K562 (cell line): Measurements from ENCODE around the gene NMT1. TPM values are rescaled to one million over a fixed set of nuclear protein-coding genes. Genes with fewer than 3 reads are reported as not detected.
A peak's percentile ranks its signal among the peaks of the same experiment; 100 is the strongest.

Experiments used
- BACH1 ChIP-seq: fragments of 200-800 bp; sonication (Bioruptor generic); IDR thresholded peaks from 2 replicates; pipeline ENCODE4 v1.6.1; 2016; ENCODE audit warnings: missing genetic modification characterization, missing compliant biosample characterization
- BRD4 ChIP-seq: fragments of 200-600 bp; sonication (generic); IDR thresholded peaks from 2 replicates; pipeline ENCODE4 v1.6.1; 2017; ENCODE audit warnings: inconsistent platforms
- CREB1 ChIP-seq, 2 experiments: sonication (generic) in 1 of 2; formaldehyde crosslinking in 1 of 2; IDR thresholded peaks; 2 replicates each; pipeline versions ENCODE4 v1.6.1 to v1.8.0; 2012 to 2022; ENCODE audit warnings: inconsistent platforms in 1 of 2, mild to moderate bottlenecking in 1 of 2, missing genetic modification reagents in 1 of 2, moderate library complexity in 1 of 2
- GMEB1 ChIP-seq: fragments of 250-450 bp; sonication (Bioruptor Pico); IDR thresholded peaks from 2 replicates; pipeline ENCODE4 v1.4.0; 2020; ENCODE audit warnings: mild to moderate bottlenecking
- HEY1 ChIP-seq: fragments of 250-450 bp; sonication (Bioruptor Pico); IDR thresholded peaks from 2 replicates; pipeline ENCODE4 v1.5.0; 2020; ENCODE audit warnings: mild to moderate bottlenecking, moderate library complexity, borderline replicate concordance
- HNRNPLL ChIP-seq: fragments of 200-400 bp; formaldehyde crosslinking; IDR thresholded peaks from 2 replicates; pipeline ENCODE4 v1.6.1; 2017; ENCODE audit warnings: low read length, low read depth, mild to moderate bottlenecking; ENCODE audit not compliant: poor library complexity, severe bottlenecking
- MTA1 ChIP-seq: fragments of 450-650 bp; IDR thresholded peaks from 2 replicates; pipeline ENCODE4 v1.6.1; 2017; ENCODE audit warnings: borderline replicate concordance
- ZBTB7A ChIP-seq: IDR thresholded peaks from 2 replicates; pipeline ENCODE4 v1.6.1; 2011; ENCODE audit warnings: low read depth, mild to moderate bottlenecking, low read length, moderate library complexity, borderline replicate concordance; ENCODE audit not compliant: control insufficient read depth
- ZNF217 ChIP-seq: sonication (generic); formaldehyde crosslinking; IDR thresholded peaks from 2 replicates; pipeline ENCODE4 v1.8.0; 2022; ENCODE audit warnings: mild to moderate bottlenecking, missing genetic modification reagents
- polyA plus RNA-seq, 8 experiments: library from polyadenylated mRNA; depleted of rRNA in 4 of 8; stranded (reverse) in 5 of 8; unstranded in 3 of 8; fragments of >200 nt; fragmentation: Nextera tagmentation in 2 of 8; fragmentation: Illumina TruSeq in 1 of 8; extraction: Ambion mirVana in 2 of 8; extraction: Trizol in 1 of 8; gene quantifications; 2 replicates each; pipeline versions ENCODE4 v1.2.1 to v1.2.3, GENCODE V29; 2011 to 2014; ENCODE audit warnings: inconsistent platforms in 1 of 8, missing spikeins in 1 of 8
- total RNA-seq, 7 experiments: library from RNA; depleted of rRNA in 6 of 7; stranded (reverse); fragments of >200 nt in 6 of 7; fragmentation: Illumina TruSeq in 2 of 7; extraction: Trizol in 2 of 7; gene quantifications; 2 replicates each; pipeline versions ENCODE4 v1.2.1 to v1.2.3, GENCODE V29; 2011 to 2021; ENCODE audit warnings: low replicate concordance in 1 of 7
- TF ChIP-seq, protein P1 (sequence below): fragments of 450-650 bp; formaldehyde crosslinking; IDR thresholded peaks from 2 replicates; pipeline ENCODE4 v1.4.0; 2022; ENCODE audit warnings: mild to moderate bottlenecking, moderate library complexity
- TF ChIP-seq, protein P2 (sequence below): sonication (generic); formaldehyde crosslinking; IDR thresholded peaks from 2 replicates; pipeline ENCODE4 v1.9.0; 2022; ENCODE audit warnings: mild to moderate bottlenecking, missing genetic modification reagents
- TF ChIP-seq, protein P3 (sequence below): conservative IDR thresholded peaks from 2 replicates; pipeline ENCODE4 v1.6.1; 2011; ENCODE audit warnings: low read depth, mild to moderate bottlenecking, low read length; ENCODE audit not compliant: control insufficient read depth

Gene NMT1
- total and polyA plus RNA-seq, 9 of the 15 experiments (the other 6 are each of a cell fraction or from before 2014, with no cell fraction given): 86.7 to 569 (median 213) TPM

DNA sequence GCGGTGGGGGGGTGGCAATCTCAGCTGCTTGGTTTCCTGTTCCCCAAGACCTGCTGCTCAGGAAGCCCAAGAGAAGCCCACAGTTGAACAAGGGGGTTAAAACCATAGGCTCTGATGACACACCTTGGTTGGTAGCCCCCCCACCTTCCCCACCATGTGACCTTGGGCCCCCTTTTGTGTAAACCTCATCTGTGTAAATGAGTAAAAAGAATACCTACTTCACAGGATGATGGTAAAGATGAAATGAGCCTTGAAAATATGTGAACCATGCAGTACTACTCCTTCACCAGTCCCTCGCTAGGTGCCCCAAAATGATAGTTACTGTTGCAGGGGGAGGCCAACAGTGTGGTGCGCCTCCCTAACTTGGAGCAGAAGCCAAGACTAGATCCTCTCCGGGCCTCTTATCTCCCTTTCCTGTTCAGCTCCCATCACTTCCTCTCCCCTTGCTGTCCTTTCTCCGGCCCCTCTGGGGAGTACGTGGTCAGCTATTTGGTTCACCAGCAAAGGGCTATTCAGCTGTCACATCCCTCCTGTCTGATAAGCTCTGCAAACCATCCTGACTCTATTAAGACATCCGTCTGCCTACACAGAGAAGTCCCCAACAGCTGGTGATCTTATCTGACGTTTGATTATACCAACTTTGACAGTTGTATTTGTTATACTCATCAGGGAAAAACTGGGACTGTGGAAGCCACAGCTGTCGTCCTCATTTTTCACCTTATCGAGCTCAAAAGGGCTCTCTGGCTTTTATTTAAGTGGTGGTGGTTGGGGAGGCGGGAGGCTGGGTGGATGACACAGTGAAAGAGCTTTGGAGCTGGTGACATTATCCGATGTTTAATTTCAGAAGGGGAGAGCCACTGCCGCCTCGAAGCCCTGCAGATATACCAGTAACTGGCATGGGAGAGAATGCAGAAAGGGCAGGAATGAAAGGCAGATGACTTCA, 29.6 kb upstream of the NMT1 start (continued):
- TF ChIP-seq, protein P1, sequence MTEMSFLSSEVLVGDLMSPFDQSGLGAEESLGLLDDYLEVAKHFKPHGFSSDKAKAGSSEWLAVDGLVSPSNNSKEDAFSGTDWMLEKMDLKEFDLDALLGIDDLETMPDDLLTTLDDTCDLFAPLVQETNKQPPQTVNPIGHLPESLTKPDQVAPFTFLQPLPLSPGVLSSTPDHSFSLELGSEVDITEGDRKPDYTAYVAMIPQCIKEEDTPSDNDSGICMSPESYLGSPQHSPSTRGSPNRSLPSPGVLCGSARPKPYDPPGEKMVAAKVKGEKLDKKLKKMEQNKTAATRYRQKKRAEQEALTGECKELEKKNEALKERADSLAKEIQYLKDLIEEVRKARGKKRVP (CRISPR knock-in tag): no peak
- peak; percentile 31; the same call in 1 of the 2 replicates for TF ChIP-seq MTA1
- TF ChIP-seq, protein P2, sequence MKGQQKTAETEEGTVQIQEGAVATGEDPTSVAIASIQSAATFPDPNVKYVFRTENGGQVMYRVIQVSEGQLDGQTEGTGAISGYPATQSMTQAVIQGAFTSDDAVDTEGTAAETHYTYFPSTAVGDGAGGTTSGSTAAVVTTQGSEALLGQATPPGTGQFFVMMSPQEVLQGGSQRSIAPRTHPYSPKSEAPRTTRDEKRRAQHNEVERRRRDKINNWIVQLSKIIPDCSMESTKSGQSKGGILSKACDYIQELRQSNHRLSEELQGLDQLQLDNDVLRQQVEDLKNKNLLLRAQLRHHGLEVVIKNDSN (CRISPR knock-in tag): no peak
- peak; percentile 32; the same call in 1 of the 2 replicates for TF ChIP-seq BACH1 (tag)
- no peak for TF ChIP-seq ZNF217
- no peak for TF ChIP-seq GMEB1 (CRISPR knock-in tag)
- peak; percentile 18; the same call in 1 of the 2 replicates for TF ChIP-seq ZBTB7A
- no peak for TF ChIP-seq HNRNPLL
- no peak for TF ChIP-seq CREB1 (IDR thresholded peaks at IDR 0.05)
- no peak for TF ChIP-seq CREB1 (CRISPR knock-in tag; IDR thresholded peaks at IDR 0.05)
- TF ChIP-seq, protein P3, sequence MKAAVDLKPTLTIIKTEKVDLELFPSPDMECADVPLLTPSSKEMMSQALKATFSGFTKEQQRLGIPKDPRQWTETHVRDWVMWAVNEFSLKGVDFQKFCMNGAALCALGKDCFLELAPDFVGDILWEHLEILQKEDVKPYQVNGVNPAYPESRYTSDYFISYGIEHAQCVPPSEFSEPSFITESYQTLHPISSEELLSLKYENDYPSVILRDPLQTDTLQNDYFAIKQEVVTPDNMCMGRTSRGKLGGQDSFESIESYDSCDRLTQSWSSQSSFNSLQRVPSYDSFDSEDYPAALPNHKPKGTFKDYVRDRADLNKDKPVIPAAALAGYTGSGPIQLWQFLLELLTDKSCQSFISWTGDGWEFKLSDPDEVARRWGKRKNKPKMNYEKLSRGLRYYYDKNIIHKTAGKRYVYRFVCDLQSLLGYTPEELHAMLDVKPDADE: no peak
- no peak for TF ChIP-seq BRD4
- TF ChIP-seq HEY1 (CRISPR knock-in tag): no peak
